Endodermal cell (in vitro differentiated cells): ENCODE results near the gene SENP1. TPM values are rescaled to one million over a fixed set of nuclear protein-coding genes. Genes with fewer than 3 reads are reported as not detected.
A peak's percentile ranks its signal among the peaks of the same experiment; 100 is the strongest.

Source experiments
- DNase-seq: peaks from one replicate; pipeline ENCODE4 v3.0.0-alpha.2; 2017
- H3K27ac ChIP-seq: 2 replicates; pipeline ENCODE4 v1.5.1; 2013; ENCODE audit warnings: mild to moderate bottlenecking, low read depth, low read length, moderate library complexity
- H3K27me3 ChIP-seq: 2 replicates; pipeline ENCODE4 v1.6.1; 2013; ENCODE audit warnings: mild to moderate bottlenecking, low read length, moderate library complexity; ENCODE audit not compliant: insufficient read depth, control insufficient read depth, poor library complexity, severe bottlenecking
- H3K36me3 ChIP-seq: 2 replicates; pipeline ENCODE4 v1.7.0; 2013; ENCODE audit warnings: mild to moderate bottlenecking, low read length, moderate library complexity; ENCODE audit not compliant: control insufficient read depth, insufficient read depth
- H3K4me1 ChIP-seq: one replicate; pipeline ENCODE4 v1.7.0; 2013; ENCODE audit warnings: low read length; ENCODE audit not compliant: control insufficient read depth, insufficient read depth
- H3K4me3 ChIP-seq: 2 replicates; pipeline ENCODE4 v1.5.1; 2013; ENCODE audit warnings: mild to moderate bottlenecking, low read length, moderate library complexity
- H3K9ac ChIP-seq: 2 replicates; pipeline ENCODE4 v1.6.1; 2013; ENCODE audit warnings: mild to moderate bottlenecking, low read length, moderate library complexity; ENCODE audit not compliant: poor library complexity, severe bottlenecking; ENCODE audit errors: extremely low read depth
- H3K9me3 ChIP-seq: 2 replicates; pipeline ENCODE4 v1.6.1; 2013; ENCODE audit warnings: mild to moderate bottlenecking, low read length, moderate library complexity; ENCODE audit not compliant: control insufficient read depth
- H3K27ac Mint-ChIP-seq: 2 replicates; pipeline ENCODE4 v1.8.0; 2020; ENCODE audit warnings: mixed read lengths
- H3K27me3 Mint-ChIP-seq: 2 replicates; pipeline ENCODE4 v1.8.0; 2021; ENCODE audit warnings: mild to moderate bottlenecking, mixed read lengths; ENCODE audit not compliant: insufficient read depth
- H3K36me3 Mint-ChIP-seq: 2 replicates; pipeline ENCODE4 v1.8.0; 2020; ENCODE audit warnings: low read depth, mixed read lengths
- H3K4me1 Mint-ChIP-seq: 2 replicates; pipeline ENCODE4 v1.8.0; 2020; ENCODE audit warnings: mixed read lengths
- H3K4me3 Mint-ChIP-seq: 2 replicates; pipeline ENCODE4 v1.8.0; 2020; ENCODE audit warnings: mild to moderate bottlenecking, moderate library complexity, mixed read lengths
- H3K9me3 Mint-ChIP-seq: 2 replicates; pipeline ENCODE4 v1.8.0; 2020; ENCODE audit warnings: mild to moderate bottlenecking, mixed read lengths
- CTCF ChIP-seq: fragments of 200-600 bp; sonication (generic); conservative IDR thresholded peaks from 2 replicates; pipeline ENCODE4 v1.5.0; 2021; ENCODE audit warnings: antibody characterized with exemption, mild to moderate bottlenecking
- WGBS, 2 experiments: methylation state at CpG; one replicate each; pipeline versions ENCODE4 v1.1.5 to v1.1.7; 2013; ENCODE audit warnings: missing lambda C conversion rate in 2 of 2, mixed read lengths in 1 of 2; ENCODE audit not compliant: insufficient coverage in 1 of 2, insufficient read length in 1 of 2; 5-methylcytosine and 5-hydroxymethylcytosine counted together
- total RNA-seq, 2 donors: library from RNA; stranded (reverse); fragmentation: NEBNext Ultra II Directional in 1 of 2; extraction: Animal tissue kit (Norgen Biotek cat#: 25700) in 1 of 2; gene quantifications; 2 replicates in 1 of 2; 3 replicates in 1 of 2; pipeline ENCODE4 v1.2.1, GENCODE V29; 2021

SENP1 gene
- total RNA-seq, 2 donors from 2014 or later, result 30.6 to 39.6 TPM

DNA sequence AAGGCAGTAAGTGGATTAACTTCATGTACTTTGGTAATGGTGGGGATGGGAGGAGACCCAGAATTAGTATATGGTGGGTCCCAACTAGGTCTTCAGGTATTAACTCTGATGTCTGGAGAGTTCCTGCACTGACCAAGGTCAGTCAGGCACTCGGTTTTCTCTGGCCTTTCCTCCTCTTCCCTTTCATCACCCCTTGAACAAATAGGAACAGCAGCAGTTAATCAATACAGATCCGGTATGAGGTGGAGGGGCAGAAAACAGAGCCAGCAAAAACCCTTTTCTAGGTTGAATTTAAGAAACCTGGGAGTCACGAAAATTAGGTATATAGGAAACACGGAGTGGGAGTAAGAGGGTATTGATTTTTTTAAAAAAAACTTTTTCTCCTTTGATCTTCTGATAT is 17.3 kb upstream of the SENP1 start:
- Histone ChIP-seq H3K4me1 (peaks cover 6% of the 10 kb centered on the region), H3K9ac (no peak overlapping the region), H3K9me3 (no peaks in the 10 kb centered on the region), H3K27me3 (no peaks in the 10 kb centered on the region), H3K36me3 (peaks cover 42% of the 10 kb centered on the region), H3K27ac (no peak overlapping the region), H3K4me3 (no peak overlapping the region)
- Mint-ChIP-seq H3K4me3 (no peak overlapping the region), H3K27me3 (no peaks in the 10 kb centered on the region), H3K27ac (no peak overlapping the region), H3K36me3 (peaks cover 36% of the 10 kb centered on the region), H3K9me3 (no peaks in the 10 kb centered on the region), H3K4me1 (peaks cover 21% of the 10 kb centered on the region)
- DNase-seq, result no peak
- TF ChIP-seq CTCF, result no peak
- WGBS, 2 experiments, result 90% methylated on average over 4 of the region's 4 CpGs; no CpG with 5 or more reads in 1 of the 2 experiments

GRCh38 chr12:48122065-48122834 is 16.4 kb upstream of the SENP1 start:
- no peaks in the 10 kb centered on the region for H3K27me3 ChIP-seq
- Mint-ChIP-seq H3K27me3 (no peaks in the 10 kb centered on the region), H3K9me3 (no peaks in the 10 kb centered on the region), H3K36me3 (peaks cover 30% of the 10 kb centered on the region), H3K4me1 (peaks cover 21% of the 10 kb centered on the region), H3K27ac (no peak overlapping the region), H3K4me3 (no peak overlapping the region)
- DNase-seq, result no peak
- H3K4me3 ChIP-seq, result peak overlapping the region; percentile 41
- no peak overlapping the region for H3K27ac ChIP-seq
- no peak for TF ChIP-seq CTCF
- peaks cover 6% of the 10 kb centered on the region for H3K4me1 ChIP-seq
- H3K9me3 ChIP-seq, result no peaks in the 10 kb centered on the region
- 94 to 95% methylated on average over 2 of the region's 2 CpGs for WGBS, 2 experiments
- H3K9ac ChIP-seq, result no peak overlapping the region
- peaks cover 36% of the 10 kb centered on the region for H3K36me3 ChIP-seq

DNA sequence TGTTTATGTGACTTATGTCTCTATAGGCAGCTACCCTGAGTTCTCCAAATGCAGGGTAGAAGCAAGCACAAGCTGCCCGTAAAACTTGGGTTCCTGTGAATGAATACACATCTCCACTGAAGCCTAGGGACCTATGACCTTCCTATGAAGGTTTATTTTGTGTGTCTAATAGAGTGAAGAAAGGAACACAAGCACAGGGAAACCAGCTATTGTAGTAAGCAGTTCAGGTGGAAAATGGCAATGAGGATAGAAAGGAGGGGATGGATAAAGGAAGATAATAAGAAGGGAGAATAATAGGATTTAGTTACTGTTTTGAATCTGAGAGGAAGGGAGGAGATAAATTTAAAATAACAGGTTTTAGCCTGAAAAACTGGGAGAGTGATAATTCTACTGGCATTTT is 15.6 kb upstream of the SENP1 start:
- no peak for DNase-seq
- Mint-ChIP-seq H3K27me3 (peaks cover 3% of the 10 kb centered on the region), H3K27ac (no peak overlapping the region), H3K4me3 (no peak overlapping the region), H3K4me1 (peaks cover 21% of the 10 kb centered on the region), H3K36me3 (peaks cover 27% of the 10 kb centered on the region), H3K9me3 (no peaks in the 10 kb centered on the region)
- H3K9ac ChIP-seq, result no peak overlapping the region
- no peak for TF ChIP-seq CTCF
- H3K4me1 ChIP-seq, result peaks cover 6% of the 10 kb centered on the region
- H3K9me3 ChIP-seq, result no peaks in the 10 kb centered on the region
- no peak overlapping the region for H3K27ac ChIP-seq
- H3K27me3 ChIP-seq, result no peaks in the 10 kb centered on the region
- H3K4me3 ChIP-seq, result peak overlapping the region; percentile 41
- WGBS, 2 experiments, result 50 to 100% methylated on average over 1 of the region's 1 CpG
- H3K36me3 ChIP-seq, result peaks cover 30% of the 10 kb centered on the region
